ENCODE results near the gene ATF6B. TPM values are rescaled to one million over a fixed set of nuclear protein-coding genes. Genes with fewer than 3 reads are reported as not detected.

The ATF6B gene
- 10 to 100 TPM; 60.6 to 61.8 TPM for total RNA-seq

DNA sequence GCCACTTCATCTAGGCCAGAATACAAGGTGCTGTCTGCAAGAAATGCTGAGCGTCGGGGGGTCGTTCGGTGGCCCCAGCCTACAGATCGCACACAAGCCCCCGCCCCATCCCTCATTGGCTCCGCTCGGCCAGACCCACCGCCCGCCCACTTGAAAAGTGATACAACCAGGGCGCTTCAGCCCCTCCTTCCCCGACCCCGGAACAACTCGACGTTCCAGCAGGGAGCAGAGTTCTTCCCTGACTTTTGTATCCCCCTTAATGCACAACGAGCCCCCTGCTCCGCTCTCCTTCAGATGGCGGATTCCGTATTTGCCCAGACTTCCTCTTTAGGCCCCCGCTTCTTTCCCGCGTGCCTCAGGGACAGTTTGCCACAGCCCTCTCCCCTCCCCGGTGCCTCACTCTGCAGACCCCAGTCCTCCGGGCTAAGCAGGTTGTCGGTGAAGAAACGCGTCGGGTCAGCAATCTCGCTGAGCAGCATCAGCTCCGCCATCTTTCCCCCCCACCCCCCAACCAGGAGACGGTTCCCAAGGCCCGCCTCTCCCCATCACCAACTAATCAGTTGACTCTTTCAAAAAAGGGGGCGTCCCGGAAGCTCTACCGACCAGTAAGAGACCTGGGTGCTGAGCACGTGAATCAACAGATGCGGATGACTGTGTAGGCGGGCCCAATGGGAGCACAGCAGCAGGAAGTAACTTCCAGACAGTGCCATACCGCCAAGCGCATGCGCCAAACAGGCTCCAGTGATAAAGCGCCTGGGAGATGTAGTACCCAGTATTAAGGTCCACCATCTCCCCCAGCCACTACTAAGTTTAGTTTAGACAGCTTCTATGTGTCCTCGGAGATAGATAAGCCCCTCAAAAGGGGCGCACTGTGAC lies at the start of gene ATF6B:
ATF6B (minus strand) TSS at position 530 of the 876 bp plus-strand sequence; CDS start at position 491, 39 bp downstream.
- CTCF ChIA-PET, result interaction anchor here (2.0 to 5.4 kb wide), 2 partner anchors 10 to 68 kb away, joined by 4 to 31 read pairs; no protein-coding TSS in a partner anchor
- POLR2A ChIA-PET, result interaction anchor here (0.6 to 1.9 kb wide), 5 partner anchors 62 to 853 kb away, joined by 3 to 6 read pairs (median 4); partner anchors contain the start of genes DXO and PBX2

DNA sequence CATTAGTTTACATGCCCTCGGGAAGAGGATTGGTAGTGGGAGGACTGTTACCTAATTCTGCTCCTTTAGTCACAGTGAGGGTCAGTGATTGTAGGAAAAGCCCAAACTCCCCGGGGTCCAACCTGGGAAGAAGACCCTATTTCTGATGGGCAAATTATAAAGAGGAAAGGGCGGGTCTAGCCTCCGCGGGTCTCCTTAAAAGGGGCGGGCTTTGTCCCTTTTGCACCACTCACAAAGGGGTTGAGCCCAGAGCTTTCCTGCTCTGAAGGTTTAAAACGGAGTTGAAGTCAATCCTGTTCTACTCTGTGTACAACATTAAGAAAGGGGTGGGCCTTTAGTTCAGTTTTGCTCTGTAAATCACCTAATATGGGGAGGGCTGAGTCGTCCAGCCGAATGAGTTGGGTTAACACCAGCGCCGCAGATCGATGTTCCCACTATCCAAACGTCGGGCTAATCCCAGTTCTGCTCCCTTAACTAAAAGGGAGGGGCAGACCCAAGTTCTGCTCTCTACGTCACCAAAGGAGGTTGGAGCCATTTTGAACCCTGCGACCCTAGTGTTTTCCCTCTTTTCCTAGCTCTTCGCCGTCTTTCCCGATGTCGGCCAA lies 49.2 kb upstream of the ATF6B start:
- POLR2A ChIA-PET, result no interaction called here
- CTCF ChIA-PET, result interaction anchor here (1.5 to 1.7 kb wide), 2 partner anchors 10 to 18 kb away, joined by 4 read pairs; no protein-coding TSS in a partner anchor

DNA sequence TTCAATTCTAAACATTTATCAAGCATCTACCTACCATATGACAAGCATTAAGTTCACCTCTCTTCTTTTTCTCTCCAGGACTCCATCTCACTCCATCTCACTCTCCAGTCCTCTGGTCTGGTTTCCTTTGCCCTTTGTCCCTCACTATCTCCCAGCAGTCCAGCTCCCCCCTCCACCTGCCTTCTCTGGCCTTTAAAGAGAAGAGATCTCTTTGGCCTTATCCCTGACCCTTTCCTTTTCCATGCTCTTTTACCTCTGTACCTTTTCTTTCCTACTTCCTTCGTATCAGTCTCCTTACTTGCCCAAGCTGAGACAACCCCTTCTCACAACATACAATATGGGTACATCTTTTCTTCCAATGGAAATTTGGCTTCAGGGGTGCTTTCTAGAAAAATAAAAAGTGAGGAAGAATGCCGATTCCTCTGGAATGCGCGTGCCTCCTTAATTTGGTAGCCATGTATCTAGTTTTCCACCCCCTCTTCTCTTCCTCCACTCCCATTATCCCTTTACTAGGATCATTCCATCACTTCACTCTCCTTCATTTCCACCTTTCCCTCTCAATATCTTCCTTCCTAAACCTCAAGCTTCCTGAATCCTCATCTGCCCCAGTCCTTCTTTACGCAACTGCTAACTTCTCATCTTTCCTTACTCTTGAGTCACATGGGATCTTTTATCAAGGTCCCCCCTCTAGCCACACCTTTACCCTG lies 48.6 kb upstream of the ATF6B start:
- ChIA-PET CTCF (interaction anchor here (1.5 to 1.7 kb wide), 2 partner anchors 11 to 19 kb away, joined by 4 read pairs; no protein-coding TSS in a partner anchor), POLR2A (interaction anchor here (0.7 kb wide), 1 partner anchor 16 kb away, joined by 4 read pairs; the partner anchor contains the start of gene GPSM3)

GRCh38 chr6:32175711-32176475 lies 47.8 kb upstream of the ATF6B start, which contains the start of gene AGPAT1:
Gene AGPAT1 (minus strand): TSS chr6:32176084. CDS start chr6:32171496, 4,588 bp downstream.
- CTCF ChIA-PET, result interaction anchor here (1.5 to 1.7 kb wide), 2 partner anchors 12 to 20 kb away, joined by 4 read pairs; no protein-coding TSS in a partner anchor
- POLR2A ChIA-PET, result interaction anchor here (0.7 kb wide), 1 partner anchor 17 kb away, joined by 4 read pairs; the partner anchor contains the start of gene GPSM3

GRCh38 chr6:32175322-32175710 lies 47.3 kb upstream of the ATF6B start:
- ChIA-PET CTCF (no interaction called here), POLR2A (no interaction called here)

DNA sequence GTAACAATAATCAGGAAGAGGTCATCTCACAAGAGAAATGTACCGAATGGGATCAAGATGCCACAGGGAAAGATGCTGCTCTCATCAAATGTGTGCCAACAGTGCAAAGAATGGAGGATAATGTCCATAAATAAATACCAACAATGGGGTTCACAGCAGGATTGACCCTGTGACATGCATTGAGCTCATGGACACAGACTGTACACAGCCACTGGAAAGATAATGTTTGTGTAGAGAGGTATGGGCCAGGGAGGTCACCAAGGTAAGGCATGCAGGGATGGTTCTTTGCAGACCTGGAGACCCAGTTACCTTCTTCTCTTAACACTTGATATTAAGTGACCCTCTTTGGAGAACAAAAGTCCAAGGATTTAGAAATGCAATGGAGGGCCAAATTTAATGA lies 46.4 kb upstream of the ATF6B start:
- ChIA-PET POLR2A (no interaction called here), CTCF (no interaction called here)

GRCh38 chr6:32173051-32173727 lies 45.1 kb upstream of the ATF6B start:
- POLR2A ChIA-PET, result no interaction called here
- CTCF ChIA-PET, result no interaction called here

DNA sequence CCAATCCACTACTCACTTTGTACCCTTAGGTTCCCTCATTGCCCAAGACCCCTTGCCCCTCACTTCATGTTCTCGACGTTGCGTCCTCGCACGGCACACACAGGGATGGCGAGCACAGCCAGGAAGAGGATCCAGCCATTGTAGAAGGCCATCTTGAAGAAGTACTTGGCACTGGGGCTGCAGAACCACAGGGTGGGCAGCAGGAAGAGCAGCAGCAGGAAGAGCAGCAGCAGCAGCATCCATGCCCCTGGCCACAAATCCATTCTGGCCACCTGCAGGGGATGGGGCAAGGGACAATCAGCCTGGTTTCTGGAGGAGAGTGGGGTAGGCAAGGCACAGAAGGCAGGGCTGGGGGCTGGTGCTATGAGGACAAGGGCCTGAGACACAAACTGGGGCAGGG lies 43.2 kb upstream of the ATF6B start:
- POLR2A ChIA-PET, result no interaction called here
- CTCF ChIA-PET, result no interaction called here

GRCh38 chr6:32170294-32170693 lies 42.2 kb upstream of the ATF6B start:
- ChIA-PET POLR2A (no interaction called here), CTCF (no interaction called here)

GRCh38 chr6:32168807-32169591 lies 41.0 kb upstream of the ATF6B start:
- CTCF ChIA-PET, result no interaction called here
- POLR2A ChIA-PET, result no interaction called here

DNA sequence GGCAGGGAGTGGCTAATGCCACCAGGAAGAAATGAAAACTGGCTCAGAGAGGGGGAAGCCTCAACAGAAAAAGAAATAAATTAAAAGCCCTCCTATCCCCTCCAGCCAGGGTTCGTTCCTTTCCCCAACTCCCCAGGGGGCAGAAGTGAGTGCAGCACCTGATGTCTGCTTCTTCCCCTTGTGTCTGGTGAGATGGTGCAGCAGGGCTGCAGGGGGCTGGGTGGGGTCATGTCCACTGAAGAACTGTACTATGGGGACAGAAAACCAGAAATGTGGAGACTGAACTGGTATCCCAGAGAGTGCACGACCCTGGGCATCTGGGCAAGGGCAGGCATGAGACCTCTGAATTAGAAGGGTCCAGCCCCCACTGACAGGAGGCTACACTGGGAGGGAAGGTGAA lies 40.3 kb upstream of the ATF6B start:
- POLR2A ChIA-PET, result no interaction called here
- CTCF ChIA-PET, result no interaction called here

GRCh38 chr6:32167761-32168262 lies 39.8 kb upstream of the ATF6B start:
- CTCF ChIA-PET, result no interaction called here

GRCh38 chr6:32167154-32167760 lies 39.2 kb upstream of the ATF6B start:
- POLR2A ChIA-PET, result no interaction called here
- CTCF ChIA-PET, result no interaction called here

More at GRCh38 chr6:32167761-32168262, 39.8 kb upstream of the ATF6B start:
- POLR2A ChIA-PET, result no interaction called here

DNA sequence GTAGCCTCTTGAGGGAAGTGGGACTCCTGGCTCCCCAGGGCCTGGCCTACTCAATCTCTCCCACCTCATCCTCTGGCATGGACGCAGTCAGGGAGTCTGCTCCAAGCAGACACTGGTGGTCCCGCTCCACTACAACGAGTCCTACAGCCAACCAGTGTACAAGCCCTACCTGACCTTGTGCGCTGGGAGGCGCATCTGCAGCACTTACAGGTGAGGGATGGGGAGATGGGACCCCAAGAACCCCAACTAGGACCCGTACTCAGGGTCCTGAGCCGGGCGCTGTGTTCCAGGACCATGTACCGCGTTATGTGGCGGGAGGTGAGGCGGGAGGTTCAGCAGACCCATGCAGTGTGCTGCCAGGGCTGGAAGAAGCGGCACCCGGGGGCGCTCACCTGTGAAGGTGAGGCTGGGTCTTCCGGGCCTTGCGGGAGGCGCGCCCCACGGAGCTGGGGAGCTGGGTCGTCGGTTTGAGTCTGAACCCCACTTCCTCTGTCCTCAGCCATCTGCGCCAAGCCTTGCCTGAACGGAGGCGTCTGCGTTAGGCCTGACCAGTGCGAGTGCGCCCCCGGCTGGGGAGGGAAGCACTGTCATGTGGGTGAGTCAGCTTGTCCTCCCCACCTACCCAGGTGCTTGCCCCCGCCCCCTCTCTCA lies 38.5 kb upstream of the ATF6B start:
- POLR2A ChIA-PET, result no interaction called here
- CTCF ChIA-PET, result no interaction called here

GRCh38 chr6:32164295-32164694 lies 36.2 kb upstream of the ATF6B start, which contains the start of gene EGFL8:
Gene EGFL8 (plus strand): TSS chr6:32164595. CDS start chr6:32166166, 1,571 bp downstream.
- ChIA-PET CTCF (interaction anchor here (1.6 kb wide), 1 partner anchor 10 kb away, joined by 4 read pairs; no protein-coding TSS in a partner anchor), POLR2A (interaction anchor here (0.6 kb wide), 1 partner anchor 502 kb away, joined by 6 read pairs; no protein-coding TSS in a partner anchor)

DNA sequence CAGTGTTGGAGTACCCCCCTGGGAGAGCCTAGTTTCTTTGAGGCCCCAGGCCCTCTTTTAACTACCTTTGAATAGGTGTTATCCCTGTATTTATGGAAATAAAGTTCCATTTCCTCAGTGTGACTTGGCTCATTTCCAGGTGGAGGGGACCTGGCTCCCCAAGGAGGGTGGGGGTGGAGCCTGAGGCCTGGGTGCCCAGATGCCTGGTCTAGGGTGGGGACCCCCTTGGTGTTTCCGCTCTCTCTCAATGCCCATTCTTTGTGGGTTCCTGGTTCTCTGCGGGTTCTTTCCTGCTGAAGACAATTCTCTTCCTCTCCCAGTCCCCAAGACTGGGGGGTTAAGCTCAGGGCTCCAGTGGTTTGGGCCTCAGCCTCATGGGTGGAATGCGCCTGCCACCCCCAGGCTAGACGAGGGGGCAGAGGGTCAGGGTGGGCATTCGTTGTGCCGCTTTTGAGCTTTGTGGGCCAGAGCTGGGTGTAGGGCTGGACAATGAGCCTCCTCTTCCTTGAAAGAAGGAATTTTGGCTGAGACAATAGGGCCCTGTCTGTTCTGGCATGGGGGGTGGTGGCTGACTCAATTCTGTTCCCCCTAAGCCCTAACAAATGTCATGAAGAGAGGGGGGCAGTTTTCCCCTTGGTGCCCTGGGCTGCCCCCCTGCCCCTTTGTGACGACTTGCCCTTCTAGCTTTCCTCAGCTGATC lies 35.7 kb upstream of the ATF6B start:
- ChIA-PET POLR2A (interaction anchor here (0.6 kb wide), 1 partner anchor 501 kb away, joined by 6 read pairs; no protein-coding TSS in a partner anchor), CTCF (no interaction called here)

All from activated CD8-positive, alpha-beta memory T cell treated with anti-CD3 and anti-CD28 coated beads for 36 hours (primary cell).